ENCODE measurements around the gene HELZ2. TPM values are rescaled to one million over a fixed set of nuclear protein-coding genes. Genes with fewer than 3 reads are reported as not detected.
"Not testable (repeated sequence)": the region's sequence is repeated elsewhere in the genome, so short reads cannot be mapped to it uniquely, and the experiment has no call there.

HELZ2 gene
- total and polyA plus RNA-seq, 2 experiments from 2014 or later: 5.2 to 48.9 TPM

DNA sequence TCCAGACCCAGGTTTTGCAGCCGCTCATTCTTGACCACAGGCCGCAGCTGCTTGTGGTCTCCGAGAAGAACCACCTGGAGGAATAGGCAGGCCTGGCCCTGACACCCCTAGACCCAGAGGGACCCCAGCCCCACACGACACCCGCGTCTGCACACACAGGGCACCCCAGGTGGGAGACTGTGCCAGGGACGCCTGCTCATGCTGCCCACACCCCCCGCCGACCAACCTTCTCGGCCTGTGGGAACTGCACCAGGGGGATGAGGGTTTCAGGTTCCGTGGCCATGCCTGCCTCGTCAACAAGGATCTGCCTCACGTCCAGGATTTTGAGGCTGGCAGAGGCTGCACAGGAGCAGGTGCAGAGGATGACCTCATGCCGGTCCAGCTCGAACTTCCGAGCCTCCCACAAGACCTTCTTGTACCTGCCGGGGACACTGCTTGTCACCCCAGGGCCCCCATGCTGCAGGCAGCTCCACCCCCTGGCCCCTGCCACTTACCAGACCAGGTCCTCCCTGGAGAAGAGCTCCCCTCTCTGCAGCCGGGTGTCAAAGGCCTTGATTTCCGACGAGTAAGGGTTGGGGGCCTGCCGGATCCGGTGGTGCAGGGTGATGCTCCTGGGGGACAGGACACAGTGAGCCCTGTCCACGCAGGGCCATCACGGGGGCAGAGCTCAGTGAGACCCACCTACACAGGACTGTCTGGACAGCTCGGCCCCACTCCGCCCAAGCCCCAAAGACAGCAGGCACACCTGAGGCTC lies 13.0 kb downstream of the HELZ2 start:
- Mint-ChIP-seq H3K27ac (no peak overlapping the region), H3K4me1 (peaks cover 4% of the 10 kb centered on the region; the same call in 2 of the 3 replicates), H3K27me3 (ENCODE audit: insufficient read depth, low read depth, poor library complexity) (no peaks in the 10 kb centered on the region), H3K9me3 (peaks cover 4% of the 10 kb centered on the region; the same call in 2 of the 3 replicates), H3K36me3 (ENCODE audit: low read depth) (peaks cover 3% of the 10 kb centered on the region; the same call in 1 of the 3 replicates), H3K4me3 (no peak overlapping the region)
- ATAC-seq (no peak), DNase-seq (ENCODE audit: low spot score) (no peak)
- H3K9me2 ChIP-seq (ENCODE audit: insufficient read depth): no peaks in the 10 kb centered on the region
- no peak overlapping the region for H3K4me2 ChIP-seq
- H3K4me3 ChIP-seq: no peak overlapping the region
- no peaks in the 10 kb centered on the region for H3K4me1 ChIP-seq (ENCODE audit: insufficient read depth)
- H4K20me1 ChIP-seq (replicated peaks; ENCODE audit: insufficient read depth): no peaks in the 10 kb centered on the region
- H3F3A ChIP-seq (replicated peaks; ENCODE audit: low read depth): 0 out of 2 replicates have a peak, but pooled peaks cover 2% of the 10 kb centered on the region
- H3K79me2 ChIP-seq (replicated peaks; ENCODE audit: insufficient read depth): no peaks in the 10 kb centered on the region
- no peak for TF ChIP-seq CREB1 (CRISPR knock-in tag; IDR thresholded peaks at IDR 0.05; ENCODE audit: low read depth)
- no peak for TF ChIP-seq NANOG (IDR thresholded peaks at IDR 0.05; ENCODE audit: borderline replicate concordance)
- no peak for TF ChIP-seq STAT1 (IDR thresholded peaks at IDR 0.05; ENCODE audit: unreplicated experiment)
- no peak for TF ChIP-seq EZH2 (IDR thresholded peaks at IDR 0.05; ENCODE audit: low read depth, unreplicated experiment)
- TF ChIP-seq POLR2AphosphoS5 (IDR thresholded peaks at IDR 0.05; ENCODE audit: low read depth): no peak
- no peaks in the 10 kb centered on the region for H3K27me3 ChIP-seq (ENCODE audit: insufficient read depth)
- no peak overlapping the region for H3K27ac ChIP-seq (ENCODE audit: low read depth)
- H3K36me3 ChIP-seq (ENCODE audit: insufficient read depth): no peaks in the 10 kb centered on the region
- H2AFZ ChIP-seq: no peak overlapping the region

DNA sequence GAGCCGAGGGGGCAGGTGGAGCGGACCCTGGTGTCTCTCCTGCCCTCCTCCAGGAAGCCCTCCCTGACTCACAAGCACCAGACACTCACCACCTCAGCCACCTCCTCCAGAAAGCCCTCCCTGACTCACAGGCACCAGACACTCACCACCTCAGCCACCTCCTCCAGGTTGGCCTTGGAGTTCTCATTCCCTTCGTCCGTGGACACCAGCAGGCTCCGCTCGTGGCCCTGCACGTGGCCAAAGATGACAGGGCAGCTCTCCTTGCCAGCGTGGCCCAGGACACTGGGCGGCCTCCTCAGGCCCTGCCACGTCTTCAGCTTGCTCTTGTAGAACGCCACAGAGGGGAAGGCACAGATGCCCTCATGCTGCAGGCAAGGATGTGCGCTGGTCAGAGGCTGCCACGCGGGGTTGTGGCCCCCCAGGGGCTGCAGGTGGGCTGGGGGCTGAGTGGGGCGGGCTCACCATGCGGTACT lies 13.7 kb downstream of the HELZ2 start:
- Histone ChIP-seq H3K79me2 (replicated peaks; ENCODE audit: insufficient read depth) (no peaks in the 10 kb centered on the region), H3K36me3 (ENCODE audit: insufficient read depth) (no peaks in the 10 kb centered on the region), H3K27ac (ENCODE audit: low read depth) (no peak overlapping the region), H3F3A (replicated peaks; ENCODE audit: low read depth) (0 out of 2 replicates have a peak, but pooled peaks cover 2% of the 10 kb centered on the region), H3K27me3 (ENCODE audit: insufficient read depth) (no peaks in the 10 kb centered on the region), H2AFZ (no peak overlapping the region), H3K4me2 (no peak overlapping the region), H4K20me1 (replicated peaks; ENCODE audit: insufficient read depth) (no peaks in the 10 kb centered on the region), H3K4me1 (ENCODE audit: insufficient read depth) (no peaks in the 10 kb centered on the region), H3K4me3 (no peak overlapping the region), H3K9me2 (ENCODE audit: insufficient read depth) (no peaks in the 10 kb centered on the region)
- Mint-ChIP-seq H3K36me3 (ENCODE audit: low read depth) (peaks cover 3% of the 10 kb centered on the region; the same call in 1 of the 3 replicates), H3K9me3 (peaks cover 4% of the 10 kb centered on the region; the same call in 2 of the 3 replicates), H3K4me1 (peaks cover 4% of the 10 kb centered on the region; the same call in 2 of the 3 replicates), H3K27me3 (ENCODE audit: insufficient read depth, low read depth, poor library complexity) (no peaks in the 10 kb centered on the region), H3K4me3 (no peak overlapping the region; the same call in 2 of the 3 replicates), H3K27ac (no peak overlapping the region)
- no peak for DNase-seq (ENCODE audit: low spot score)
- ATAC-seq: no peak
- TF ChIP-seq POLR2AphosphoS5 (IDR thresholded peaks at IDR 0.05; ENCODE audit: low read depth) (no peak), NANOG (IDR thresholded peaks at IDR 0.05; ENCODE audit: borderline replicate concordance) (no peak), ZNF331 (CRISPR knock-in tag; IDR thresholded peaks at IDR 0.05; ENCODE audit: low read depth) (no peak)
- TF ChIP-seq, protein P1, sequence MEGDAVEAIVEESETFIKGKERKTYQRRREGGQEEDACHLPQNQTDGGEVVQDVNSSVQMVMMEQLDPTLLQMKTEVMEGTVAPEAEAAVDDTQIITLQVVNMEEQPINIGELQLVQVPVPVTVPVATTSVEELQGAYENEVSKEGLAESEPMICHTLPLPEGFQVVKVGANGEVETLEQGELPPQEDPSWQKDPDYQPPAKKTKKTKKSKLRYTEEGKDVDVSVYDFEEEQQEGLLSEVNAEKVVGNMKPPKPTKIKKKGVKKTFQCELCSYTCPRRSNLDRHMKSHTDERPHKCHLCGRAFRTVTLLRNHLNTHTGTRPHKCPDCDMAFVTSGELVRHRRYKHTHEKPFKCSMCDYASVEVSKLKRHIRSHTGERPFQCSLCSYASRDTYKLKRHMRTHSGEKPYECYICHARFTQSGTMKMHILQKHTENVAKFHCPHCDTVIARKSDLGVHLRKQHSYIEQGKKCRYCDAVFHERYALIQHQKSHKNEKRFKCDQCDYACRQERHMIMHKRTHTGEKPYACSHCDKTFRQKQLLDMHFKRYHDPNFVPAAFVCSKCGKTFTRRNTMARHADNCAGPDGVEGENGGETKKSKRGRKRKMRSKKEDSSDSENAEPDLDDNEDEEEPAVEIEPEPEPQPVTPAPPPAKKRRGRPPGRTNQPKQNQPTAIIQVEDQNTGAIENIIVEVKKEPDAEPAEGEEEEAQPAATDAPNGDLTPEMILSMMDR (conservative IDR thresholded peaks at IDR 0.05; ENCODE audit: low read depth in 2 of 2): no peak

DNA sequence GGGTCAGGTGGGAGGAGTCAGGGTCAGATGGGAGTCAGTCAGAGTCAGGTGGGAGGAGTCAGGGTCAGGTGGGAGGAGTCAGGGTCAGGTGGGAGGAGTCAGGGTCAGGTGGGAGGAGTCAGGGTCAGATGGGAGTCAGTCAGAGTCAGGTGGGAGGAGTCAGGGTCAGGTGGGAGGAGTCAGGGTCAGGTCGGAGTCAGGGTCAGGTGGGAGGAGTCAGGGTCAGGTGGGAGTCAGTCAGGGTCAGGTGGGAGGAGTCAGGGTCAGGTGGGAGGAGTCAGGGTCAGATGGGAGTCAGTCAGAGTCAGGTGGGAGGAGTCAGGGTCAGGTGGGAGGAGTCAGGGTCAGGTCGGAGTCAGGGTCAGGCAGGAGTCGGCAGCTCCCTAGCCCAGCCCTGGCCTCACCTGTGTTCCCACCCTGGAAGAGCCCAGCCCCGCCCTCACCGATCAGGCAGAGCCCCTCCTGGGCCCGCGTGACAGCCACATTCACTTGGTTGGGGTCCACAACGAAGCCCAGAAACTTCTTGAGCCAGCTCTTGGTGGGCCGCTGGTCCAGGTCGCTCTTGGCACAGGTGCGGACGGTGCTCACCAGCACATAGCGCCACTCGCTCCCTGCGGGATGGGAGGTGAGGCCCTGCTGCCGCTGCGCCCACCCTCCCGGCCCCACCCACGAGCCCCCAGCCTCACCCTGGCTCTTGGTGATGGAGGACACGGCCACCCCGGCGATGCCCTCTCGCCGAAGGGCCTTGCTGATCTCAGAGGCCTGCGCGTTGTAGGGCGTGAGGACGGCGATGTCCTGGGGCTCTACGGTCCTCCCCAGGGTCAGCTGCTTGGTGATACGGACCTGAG lies 14.3 kb downstream of the HELZ2 start:
- not testable (repeated sequence) for H3K27me3 Mint-ChIP-seq (ENCODE audit: insufficient read depth, low read depth, poor library complexity); H3K4me1 Mint-ChIP-seq; H3K4me3 Mint-ChIP-seq; H3K27me3 ChIP-seq (ENCODE audit: insufficient read depth); H3K4me1 ChIP-seq (ENCODE audit: insufficient read depth); DNase-seq (ENCODE audit: low spot score); H3K36me3 Mint-ChIP-seq (ENCODE audit: low read depth); H2AFZ ChIP-seq; H3K79me2 ChIP-seq (replicated peaks; ENCODE audit: insufficient read depth); H3K9me2 ChIP-seq (ENCODE audit: insufficient read depth); H3F3A ChIP-seq (replicated peaks; ENCODE audit: low read depth); H3K4me3 ChIP-seq; H3K36me3 ChIP-seq (ENCODE audit: insufficient read depth); H3K9me3 Mint-ChIP-seq; H4K20me1 ChIP-seq (replicated peaks; ENCODE audit: insufficient read depth); H3K4me2 ChIP-seq; H3K27ac Mint-ChIP-seq; H3K27ac ChIP-seq (ENCODE audit: low read depth)
- ATAC-seq: peak; percentile 17
